Large intestine (tissue), 3 donors: ENCODE data around the gene THEMIS2. TPM values are rescaled to one million over a fixed set of nuclear protein-coding genes. Genes with fewer than 3 reads are reported as not detected.
A peak's percentile ranks its signal among the peaks of the same experiment; 100 is the strongest.
"Not testable (repeated sequence)": the region's sequence is repeated elsewhere in the genome, so short reads cannot be mapped to it uniquely, and the experiment has no call there.

Experiments
- DNase-seq, 2 donors: peaks; one replicate each; pipeline versions ENCODE4 v3.0.0 to v3.0.0-alpha.2; 2013
- H3K27ac ChIP-seq: one replicate; pipeline ENCODE4 v1.5.1; 2013; ENCODE audit warnings: low read length
- H3K27me3 ChIP-seq: 2 replicates; pipeline ENCODE4 v1.6.1; 2013; ENCODE audit warnings: low read length; ENCODE audit not compliant: control insufficient read depth, insufficient read depth
- H3K36me3 ChIP-seq: 2 replicates; pipeline ENCODE4 v1.6.1; 2013; ENCODE audit warnings: low read length; ENCODE audit not compliant: control insufficient read depth, insufficient read depth
- H3K4me1 ChIP-seq: one replicate; pipeline ENCODE4 v1.6.1; 2013; ENCODE audit warnings: low read length; ENCODE audit not compliant: control insufficient read depth, insufficient read depth
- H3K4me3 ChIP-seq: one replicate; pipeline ENCODE4 v1.5.1; 2013; ENCODE audit warnings: low read length
- H3K9me3 ChIP-seq: one replicate; pipeline ENCODE4 v1.6.1; 2013; ENCODE audit warnings: mild to moderate bottlenecking, low read depth, low read length, moderate library complexity; ENCODE audit not compliant: control insufficient read depth
- WGBS: methylation state at CpG from one replicate; pipeline ENCODE4 v1.1.5; 2013; ENCODE audit warnings: low lambda C conversion rate; ENCODE audit not compliant: insufficient coverage; 5-methylcytosine and 5-hydroxymethylcytosine counted together
- polyA plus RNA-seq: library from polyadenylated mRNA; unstranded; fragments of 120-200 nt; gene quantifications from one replicate; pipeline ENCODE4 v1.2.1, GENCODE V29; 2013

Gene THEMIS2
- polyA plus RNA-seq, 1 donor: 4.9 TPM

DNA sequence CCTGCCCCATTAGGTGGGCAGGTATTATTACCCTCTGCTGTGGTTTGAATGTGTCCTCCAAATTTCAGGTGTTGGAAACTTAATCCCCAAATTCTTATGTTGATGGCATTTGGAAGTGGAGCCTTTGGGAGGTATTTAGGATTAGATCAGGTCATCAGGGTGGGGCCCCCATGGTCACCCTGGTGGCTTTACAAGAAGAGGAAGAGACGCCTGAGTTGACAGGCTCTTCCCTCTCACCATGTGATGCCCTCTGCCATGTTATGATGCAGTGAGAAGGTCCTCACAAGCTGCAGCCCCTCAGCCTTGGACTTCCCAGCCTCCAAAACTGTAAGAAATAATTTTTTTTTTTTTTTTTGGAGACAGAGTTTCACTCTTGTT lies 8.8 kb upstream of the THEMIS2 start:
- Histone ChIP-seq H3K9me3 (no peaks in the 10 kb centered on the region), H3K27me3 (no peaks in the 10 kb centered on the region), H3K27ac (peak overlapping the region; percentile 12), H3K36me3 (no peaks in the 10 kb centered on the region), H3K4me1 (no peaks in the 10 kb centered on the region), H3K4me3 (no peak overlapping the region)
- DNase-seq: no peak
- WGBS: no CpG with 5 or more reads among the region's 1 CpG

DNA sequence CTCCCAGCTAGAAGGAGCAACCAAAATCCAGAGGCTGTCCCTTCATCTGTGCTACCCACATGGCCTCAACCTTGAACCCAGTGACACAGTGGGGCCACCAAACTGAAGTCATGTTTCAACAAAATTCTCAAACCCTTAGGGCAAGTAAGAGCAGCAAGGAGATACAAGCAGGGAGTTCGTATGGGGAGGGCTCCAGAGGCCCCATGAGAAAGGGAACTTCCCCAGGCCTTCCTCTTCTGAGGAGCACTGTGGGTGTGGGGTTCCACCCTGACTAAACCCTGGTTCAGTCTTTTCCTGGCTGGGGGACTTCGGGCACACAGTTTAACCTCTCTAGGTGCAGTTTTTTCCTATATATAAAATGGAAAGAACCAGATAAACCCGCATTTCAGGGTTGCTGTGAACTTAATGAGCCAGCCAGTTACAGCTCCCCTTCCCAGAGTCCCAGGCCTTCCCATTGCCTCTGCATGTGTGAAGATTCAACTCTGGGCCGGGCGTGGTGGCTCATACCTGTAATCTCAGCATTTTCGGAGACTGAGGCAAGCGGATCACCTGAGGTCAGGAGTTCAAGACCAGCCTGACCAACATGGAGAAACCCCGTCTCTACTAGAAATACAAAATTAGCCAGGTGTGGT lies 8.0 kb upstream of the THEMIS2 start:
- no peak overlapping the region for H3K4me3 ChIP-seq
- no peaks in the 10 kb centered on the region for H3K27me3 ChIP-seq
- no peak overlapping the region for H3K27ac ChIP-seq
- no peaks in the 10 kb centered on the region for H3K9me3 ChIP-seq
- no peak for DNase-seq
- no peaks in the 10 kb centered on the region for H3K36me3 ChIP-seq
- WGBS: no CpG with 5 or more reads among the region's 8 CpGs
- H3K4me1 ChIP-seq: no peaks in the 10 kb centered on the region

DNA sequence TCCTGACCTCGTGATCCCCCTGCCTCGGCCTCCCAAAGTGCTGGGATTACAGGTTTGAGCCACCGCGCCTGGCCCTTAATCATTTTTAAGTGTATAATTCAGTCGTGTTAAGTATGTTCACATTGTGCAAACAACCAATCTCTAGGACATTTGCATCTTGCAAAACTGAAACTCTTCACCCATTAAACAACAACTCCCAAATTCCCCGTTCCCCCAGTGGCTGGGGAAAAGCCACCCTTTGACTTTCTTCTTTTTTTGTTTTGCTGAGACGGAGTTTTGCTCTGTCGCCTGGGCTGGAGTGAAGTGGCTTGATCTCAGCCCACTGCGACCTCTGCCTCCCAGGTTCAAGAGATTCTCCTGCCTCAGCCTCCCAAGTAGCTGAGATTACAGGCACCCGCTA lies 6.5 kb upstream of the THEMIS2 start:
- Histone ChIP-seq H3K36me3 (no peaks in the 10 kb centered on the region), H3K27me3 (no peaks in the 10 kb centered on the region), H3K4me3 (no peak overlapping the region), H3K9me3 (no peaks in the 10 kb centered on the region), H3K4me1 (no peaks in the 10 kb centered on the region), H3K27ac (no peak overlapping the region)
- no CpG with 5 or more reads among the region's 10 CpGs for WGBS
- no peak for DNase-seq

DNA sequence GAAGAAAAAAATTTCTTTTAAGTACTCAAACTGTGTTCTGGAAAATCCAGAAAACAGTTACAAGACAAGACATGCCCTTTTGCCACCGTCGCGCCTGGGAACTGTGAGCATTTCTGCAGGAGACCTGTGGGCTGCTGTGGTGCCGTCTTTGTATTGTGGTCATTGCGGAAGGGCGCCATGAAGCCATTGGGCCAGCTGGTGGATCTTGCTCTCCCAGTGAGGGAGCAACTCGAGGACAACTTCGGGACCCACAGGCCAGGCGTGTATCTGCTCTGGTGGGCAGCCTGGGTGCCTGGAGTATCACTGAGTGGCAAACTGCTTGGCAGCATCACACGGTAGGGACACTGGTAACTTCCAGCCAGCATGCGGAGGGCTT lies 3.8 kb upstream of the THEMIS2 start:
- DNase-seq: no peak
- Histone ChIP-seq H3K4me3 (no peak overlapping the region), H3K4me1 (peaks cover 5% of the 10 kb centered on the region), H3K27me3 (peaks cover 12% of the 10 kb centered on the region), H3K9me3 (no peaks in the 10 kb centered on the region), H3K27ac (no peak overlapping the region), H3K36me3 (no peaks in the 10 kb centered on the region)
- WGBS: no CpG with 5 or more reads among the region's 11 CpGs

DNA sequence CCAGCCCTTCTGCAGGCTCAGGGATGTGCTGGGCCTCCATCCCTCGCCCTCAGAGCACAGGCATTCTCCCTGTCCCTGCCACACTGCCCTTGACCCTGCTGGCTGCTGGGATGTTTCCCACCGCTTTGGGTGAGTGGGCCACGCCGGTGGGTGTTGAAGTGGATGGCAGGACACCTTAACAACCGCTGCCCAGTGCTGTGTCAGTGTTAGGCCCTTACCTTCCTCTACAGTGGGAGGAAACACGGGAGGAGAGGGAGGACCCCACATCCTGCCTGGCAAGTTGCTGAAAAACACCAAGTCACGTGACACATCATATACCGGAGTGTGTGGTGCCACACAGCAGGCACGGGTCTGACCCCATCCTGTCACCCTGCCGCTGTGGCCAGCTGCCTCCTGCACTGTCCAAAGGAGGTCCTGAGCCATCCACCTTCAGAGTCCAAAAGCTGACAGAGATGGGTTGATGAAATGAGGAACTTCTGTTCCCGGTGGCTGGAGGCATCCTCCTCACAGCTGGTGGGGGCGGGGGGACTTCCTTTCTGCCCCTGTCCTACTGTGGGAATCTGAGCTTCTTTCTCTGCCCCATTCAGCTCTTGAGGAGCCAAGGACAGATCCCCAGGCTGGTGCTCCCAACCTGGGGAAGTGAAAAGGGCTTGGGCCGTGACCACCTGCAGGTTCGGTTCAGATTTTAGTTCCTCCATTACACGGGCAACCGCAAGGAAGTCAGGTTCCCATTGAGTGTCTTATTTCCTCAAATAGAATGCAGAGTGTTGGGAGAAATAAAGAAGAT lies 3.2 kb upstream of the THEMIS2 start:
- WGBS: no CpG with 5 or more reads among the region's 16 CpGs
- no peak overlapping the region for H3K27ac ChIP-seq
- no peak for DNase-seq

DNA sequence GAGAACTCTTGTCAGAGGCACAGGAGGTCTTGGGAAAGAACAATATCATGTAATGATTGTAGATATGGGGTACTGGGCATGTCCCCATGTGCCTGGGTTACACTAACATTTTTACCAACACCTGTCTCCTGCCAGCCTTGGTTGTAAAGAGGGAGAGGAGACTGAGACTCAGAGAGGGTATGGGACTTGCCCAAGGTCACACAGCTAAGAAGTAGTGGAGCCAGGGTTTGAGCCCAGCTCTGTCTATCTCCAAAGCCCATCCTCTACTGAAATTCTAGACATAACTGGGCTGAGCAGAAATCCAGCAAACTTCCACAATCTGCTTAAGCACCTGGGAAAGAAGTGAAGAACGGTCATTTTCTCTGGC lies 2.6 kb upstream of the THEMIS2 start:
- Histone ChIP-seq H3K4me3 (no peak overlapping the region), H3K9me3 (no peaks in the 10 kb centered on the region), H3K27ac (no peak overlapping the region), H3K4me1 (peaks cover 5% of the 10 kb centered on the region), H3K36me3 (no peaks in the 10 kb centered on the region), H3K27me3 (peaks cover 14% of the 10 kb centered on the region)
- no CpG with 5 or more reads among the region's 1 CpG for WGBS
- DNase-seq: no peak

More for the DNA sequence above, 3.2 kb upstream of the THEMIS2 start:
- H3K4me1 ChIP-seq: peaks cover 5% of the 10 kb centered on the region
- no peak overlapping the region for H3K4me3 ChIP-seq
- H3K36me3 ChIP-seq: no peaks in the 10 kb centered on the region
- peaks cover 14% of the 10 kb centered on the region for H3K27me3 ChIP-seq
- H3K9me3 ChIP-seq: no peaks in the 10 kb centered on the region

DNA sequence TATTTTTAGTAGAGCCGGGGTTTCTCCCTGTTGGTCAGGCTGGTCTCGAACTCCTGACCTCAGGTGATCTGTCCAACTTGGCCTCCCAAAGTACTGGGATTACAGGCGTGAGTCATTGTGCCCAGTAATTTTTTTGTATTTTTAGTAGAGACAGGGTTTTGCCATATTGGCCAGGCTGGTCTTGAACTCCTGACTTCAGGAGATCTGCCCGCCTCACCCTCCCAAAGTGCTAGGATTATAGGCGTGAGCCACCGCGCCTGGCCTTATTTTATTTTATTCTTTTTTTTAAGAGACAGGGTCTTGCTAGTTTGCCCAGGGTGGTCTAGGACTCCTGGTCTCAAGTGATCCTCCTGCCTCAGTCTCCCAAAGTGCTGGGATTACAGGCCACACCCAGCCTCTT lies 1.3 kb upstream of the THEMIS2 start:
- not testable (repeated sequence) for H3K4me3 ChIP-seq, DNase-seq, H3K36me3 ChIP-seq, H3K4me1 ChIP-seq, H3K9me3 ChIP-seq, H3K27ac ChIP-seq
- WGBS: no CpG with 5 or more reads among the region's 7 CpGs
- peaks cover 14% of the 10 kb centered on the region for H3K27me3 ChIP-seq

DNA sequence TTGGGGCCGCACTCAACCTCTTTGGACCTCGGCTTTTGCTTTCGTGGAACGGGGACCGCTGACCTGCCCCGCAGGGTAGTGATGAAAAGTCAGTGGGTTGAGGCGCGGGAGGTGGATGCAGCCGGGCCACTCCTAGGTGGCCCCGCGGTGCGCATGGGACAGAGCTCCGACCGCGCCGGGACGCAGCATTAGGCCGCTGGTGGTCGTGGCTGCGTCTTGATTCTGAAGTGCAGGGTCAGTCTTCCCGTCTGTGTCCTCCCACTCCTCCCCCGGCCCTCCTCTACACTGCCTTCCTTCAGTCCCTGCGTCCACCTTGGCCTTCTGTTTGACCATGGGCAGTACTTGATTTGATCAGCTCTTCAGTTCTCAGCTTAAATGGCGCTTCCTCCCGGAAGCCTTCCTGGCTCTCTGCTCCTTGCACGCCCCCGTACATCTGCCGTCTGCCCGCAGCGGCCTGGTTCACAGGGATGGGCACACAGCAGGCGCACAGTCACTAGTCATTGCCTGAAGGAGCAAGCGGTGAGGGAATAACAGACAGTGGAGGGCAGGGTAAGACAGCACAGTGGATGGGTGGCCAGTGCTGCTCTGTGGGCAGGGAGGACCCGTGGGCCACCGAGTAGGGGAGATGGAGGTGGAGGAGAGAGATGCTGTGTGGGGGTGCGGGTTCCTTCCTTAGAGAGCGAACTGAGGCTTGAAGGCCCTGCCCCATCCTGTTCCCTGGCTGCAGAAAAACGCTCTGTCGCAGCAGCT lies 633 bp downstream of the THEMIS2 start:
- WGBS: no CpG with 5 or more reads among the region's 38 CpGs
- Histone ChIP-seq H3K27me3 (peaks cover 14% of the 10 kb centered on the region), H3K9me3 (no peaks in the 10 kb centered on the region), H3K4me1 (peaks cover 5% of the 10 kb centered on the region), H3K36me3 (no peaks in the 10 kb centered on the region), H3K4me3 (peak overlapping the region; percentile 64), H3K27ac (no peak overlapping the region)
- no peak for DNase-seq

DNA sequence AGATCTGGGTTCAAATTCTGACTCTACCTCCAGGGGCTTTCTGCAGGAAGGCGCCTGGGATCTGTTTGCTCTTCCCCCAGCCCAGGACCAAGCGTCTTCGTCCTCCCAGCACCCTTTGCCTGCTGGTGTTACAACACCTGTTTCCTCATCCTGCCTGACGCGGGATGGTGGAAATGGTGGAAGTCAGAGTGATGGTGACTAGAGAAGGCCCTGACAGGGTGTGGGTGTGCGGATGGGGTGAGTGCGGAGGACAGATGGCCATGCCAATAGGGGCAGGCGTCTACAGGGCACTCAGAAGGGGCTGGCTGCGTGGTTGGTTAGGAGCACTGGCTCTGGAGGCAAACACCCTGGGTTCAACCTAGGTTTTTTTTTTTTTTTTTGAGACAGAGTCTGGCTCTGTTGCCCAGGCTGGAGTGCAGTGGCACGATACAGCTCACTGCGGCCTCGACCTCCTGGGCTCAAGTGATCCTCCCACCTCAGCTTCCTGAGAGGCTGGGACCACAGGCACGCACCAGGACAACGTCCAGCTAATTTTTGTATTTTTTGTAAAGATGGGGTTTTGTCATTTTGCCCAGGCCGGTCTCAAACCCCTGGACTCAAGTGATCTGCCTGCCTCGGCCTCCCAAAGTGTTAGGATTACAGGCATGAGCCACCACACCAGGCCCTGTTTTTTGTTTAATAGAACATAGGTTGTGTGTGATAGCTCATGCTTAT lies 1.5 kb downstream of the THEMIS2 start:
- WGBS: no CpG with 5 or more reads among the region's 16 CpGs
- Histone ChIP-seq H3K4me1 (peaks cover 5% of the 10 kb centered on the region), H3K36me3 (no peaks in the 10 kb centered on the region), H3K27ac (no peak overlapping the region), H3K4me3 (peak overlapping the region; percentile 64), H3K9me3 (no peaks in the 10 kb centered on the region), H3K27me3 (peaks cover 14% of the 10 kb centered on the region)
- DNase-seq: no peak
